OCI-LY1 (cell line): ENCODE results near the gene NEURL1.

Experiments
- EZH2 ChIP-seq: fragments of 200-600 bp; sonication (generic), shearing (Covaris generic); IDR thresholded peaks from 2 replicates; pipeline ENCODE4 v1.8.0; 2017; ENCODE audit warnings: borderline replicate concordance, mixed run types, mild to moderate bottlenecking, antibody characterized with exemption, low read length, moderate library complexity, mixed read lengths
- TF ChIP-seq, protein P1 (sequence below): fragments of 200-600 bp; sonication (generic), shearing (Covaris generic); IDR thresholded peaks from 2 replicates; pipeline ENCODE4 v1.5.1; 2017; ENCODE audit warnings: mild to moderate bottlenecking, antibody characterized with exemption, low read length, moderate library complexity, mixed read lengths

- TF ChIP-seq, protein P1, sequence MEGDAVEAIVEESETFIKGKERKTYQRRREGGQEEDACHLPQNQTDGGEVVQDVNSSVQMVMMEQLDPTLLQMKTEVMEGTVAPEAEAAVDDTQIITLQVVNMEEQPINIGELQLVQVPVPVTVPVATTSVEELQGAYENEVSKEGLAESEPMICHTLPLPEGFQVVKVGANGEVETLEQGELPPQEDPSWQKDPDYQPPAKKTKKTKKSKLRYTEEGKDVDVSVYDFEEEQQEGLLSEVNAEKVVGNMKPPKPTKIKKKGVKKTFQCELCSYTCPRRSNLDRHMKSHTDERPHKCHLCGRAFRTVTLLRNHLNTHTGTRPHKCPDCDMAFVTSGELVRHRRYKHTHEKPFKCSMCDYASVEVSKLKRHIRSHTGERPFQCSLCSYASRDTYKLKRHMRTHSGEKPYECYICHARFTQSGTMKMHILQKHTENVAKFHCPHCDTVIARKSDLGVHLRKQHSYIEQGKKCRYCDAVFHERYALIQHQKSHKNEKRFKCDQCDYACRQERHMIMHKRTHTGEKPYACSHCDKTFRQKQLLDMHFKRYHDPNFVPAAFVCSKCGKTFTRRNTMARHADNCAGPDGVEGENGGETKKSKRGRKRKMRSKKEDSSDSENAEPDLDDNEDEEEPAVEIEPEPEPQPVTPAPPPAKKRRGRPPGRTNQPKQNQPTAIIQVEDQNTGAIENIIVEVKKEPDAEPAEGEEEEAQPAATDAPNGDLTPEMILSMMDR: no peak
- TF ChIP-seq EZH2: no peak
Measured at GRCh38 chr10:103575416-103576075, 82.0 kb downstream of the NEURL1 start.
